H1 (cell line): ENCODE data around the gene FBXL16. TPM values are rescaled to one million over a fixed set of nuclear protein-coding genes. Genes with fewer than 3 reads are reported as not detected.

Experiments used
- CTCF ChIA-PET: fragments of 300-600 bp; sonication (Branson Sonifier 250); formaldehyde crosslinking; loops from one replicate; lab custom pipeline; 2021; ENCODE audit not compliant: partially characterized antibody; lab: Charles Lee
- POLR2A ChIA-PET: fragments of 300-600 bp; sonication (Branson Sonifier 250); formaldehyde crosslinking; loops from one replicate; lab custom pipeline; 2021; ENCODE audit warnings: inconsistent platforms; ENCODE audit not compliant: partially characterized antibody; lab: Charles Lee
- DNase-seq, 2 experiments: peaks; one replicate each; pipeline versions ENCODE4 v3.0.0 to v3.0.0-alpha.2; 2010 to 2022; ENCODE audit warnings: low spot score in 2 of 2, low read depth in 1 of 2, mixed read lengths in 1 of 2
- FAIRE-seq: peaks from 2 replicates; lab custom pipeline; 2011; peaks lifted over from hg19 to GRCh38; lab: Jason Lieb, UNC
- H2AFZ ChIP-seq: 2 replicates; pipeline ENCODE4 v1.8.1; 2012; ENCODE audit warnings: low read length, inconsistent platforms
- H2AK5ac ChIP-seq: 2 replicates; pipeline ENCODE4 v1.6.1; 2013; ENCODE audit warnings: low read depth, low read length
- H2BK120ac ChIP-seq: replicated peaks from 2 replicates; pipeline ENCODE3; 2013; ENCODE audit warnings: low read depth, low read length, inconsistent platforms
- H2BK12ac ChIP-seq: 2 replicates; pipeline ENCODE4 v1.6.1; 2013; ENCODE audit warnings: low read depth, low read length
- H2BK15ac ChIP-seq: 2 replicates; pipeline ENCODE4 v1.6.1; 2013; ENCODE audit warnings: low read length
- H2BK20ac ChIP-seq: 2 replicates; pipeline ENCODE4 v1.6.1; 2013; ENCODE audit warnings: low read length
- H2BK5ac ChIP-seq: 2 replicates; pipeline ENCODE4 v1.6.1; 2013; ENCODE audit warnings: low read depth, low read length
- H3K14ac ChIP-seq: 2 replicates; pipeline ENCODE4 v1.6.1; 2013; ENCODE audit warnings: inconsistent platforms; ENCODE audit not compliant: insufficient read length
- H3K18ac ChIP-seq: 2 replicates; pipeline ENCODE4 v1.6.1; 2013; ENCODE audit warnings: low read length; ENCODE audit errors: extremely low read depth
- H3K23ac ChIP-seq: 2 replicates; pipeline ENCODE4 v1.6.1; 2013; ENCODE audit warnings: inconsistent platforms; ENCODE audit not compliant: insufficient read length
- H3K23me2 ChIP-seq: 2 replicates; pipeline ENCODE4 v1.6.1; 2013; ENCODE audit warnings: low read depth, low read length
- H3K27ac ChIP-seq: 2 replicates; pipeline ENCODE4 v1.6.1; 2011; ENCODE audit warnings: low read depth, low read length, inconsistent platforms
- H3K27me3 ChIP-seq, 4 experiments: replicated peaks in 1 of 4; 1 replicate in 1 of 4; 2 replicates in 3 of 4; pipeline versions ENCODE4 v1.6.1 to v1.8.1; 2011 to 2013; ENCODE audit warnings: low read length in 3 of 4, mild to moderate bottlenecking in 3 of 4, inconsistent platforms in 2 of 4, mixed read lengths in 2 of 4, moderate library complexity in 1 of 4; ENCODE audit not compliant: control insufficient read depth in 3 of 4, insufficient read depth in 3 of 4; ENCODE audit errors: extremely low read depth in 1 of 4
- H3K36me3 ChIP-seq, 4 experiments: 2 replicates each; pipeline versions ENCODE4 v1.6.1 to v1.8.1; 2011 to 2013; ENCODE audit warnings: mild to moderate bottlenecking in 4 of 4, low read length in 3 of 4, moderate library complexity in 2 of 4, control low read depth in 1 of 4, inconsistent platforms in 1 of 4; ENCODE audit not compliant: insufficient read depth in 4 of 4, control insufficient read depth in 2 of 4
- H3K4ac ChIP-seq: replicated peaks from 2 replicates; pipeline ENCODE3; 2013; ENCODE audit warnings: low read length, low read depth, mixed read lengths, inconsistent platforms; ENCODE audit not compliant: insufficient read length
- H3K4me1 ChIP-seq, 4 experiments: replicated peaks in 1 of 4; 1 replicate in 1 of 4; 2 replicates in 3 of 4; pipeline versions ENCODE4 v1.6.1 to v1.8.1; 2011 to 2013; ENCODE audit warnings: low read length in 3 of 4, inconsistent platforms in 2 of 4, mixed read lengths in 1 of 4; ENCODE audit not compliant: insufficient read depth in 4 of 4, control insufficient read depth in 3 of 4
- H3K4me2 ChIP-seq, 2 experiments: 2 replicates each; pipeline versions ENCODE4 v1.6.1 to v1.8.1; 2011 to 2013; ENCODE audit warnings: low read depth in 2 of 2, low read length in 2 of 2, control low read depth in 1 of 2, inconsistent platforms in 1 of 2, mild to moderate bottlenecking in 1 of 2; ENCODE audit not compliant: insufficient read depth in 1 of 2
- H3K4me3 ChIP-seq, 4 experiments: fragments of 200-600, 300-600 bp in 1 of 4; sonication (generic), shearing (Covaris generic), sonication (Bioruptor Twin) in 1 of 4; 2 replicates each; pipeline versions ENCODE4 v1.5.1 to v1.8.1; 2011 to 2016; ENCODE audit warnings: low read length in 4 of 4, low read depth in 3 of 4, control low read depth in 2 of 4, inconsistent platforms in 2 of 4, mild to moderate bottlenecking in 2 of 4, mixed read lengths in 1 of 4, moderate library complexity in 1 of 4; ENCODE audit not compliant: insufficient read depth in 2 of 4; ENCODE audit errors: extremely low read depth in 1 of 4
- H3K56ac ChIP-seq: replicated peaks from 2 replicates; pipeline ENCODE3; 2013; ENCODE audit warnings: low read depth, mild to moderate bottlenecking, mixed read lengths, low read length, inconsistent platforms; ENCODE audit not compliant: insufficient read length
- H3K79me1 ChIP-seq: 2 replicates; pipeline ENCODE4 v1.6.1; 2013; ENCODE audit warnings: low read depth, low read length, control low read depth
- H3K79me2 ChIP-seq, 2 experiments: 2 replicates each; pipeline versions ENCODE4 v1.6.1 to v1.8.1; 2012 to 2013; ENCODE audit warnings: low read length in 2 of 2, mild to moderate bottlenecking in 2 of 2, inconsistent platforms in 1 of 2; ENCODE audit not compliant: insufficient read depth in 2 of 2, control insufficient read depth in 1 of 2
- H3K9ac ChIP-seq, 4 experiments: replicated peaks in 1 of 4; 1 replicate in 1 of 4; 2 replicates in 3 of 4; pipeline versions ENCODE4 v1.6.1 to v1.8.1; 2011 to 2013; ENCODE audit warnings: low read depth in 3 of 4, low read length in 3 of 4, control low read depth in 2 of 4, mild to moderate bottlenecking in 2 of 4, moderate library complexity in 2 of 4, inconsistent platforms in 1 of 4; ENCODE audit errors: extremely low read depth in 1 of 4
- H3K9me3 ChIP-seq, 2 experiments: 2 replicates each; pipeline versions ENCODE4 v1.6.1 to v1.8.1; 2012 to 2013; ENCODE audit warnings: mild to moderate bottlenecking in 2 of 2, moderate library complexity in 2 of 2, control low read depth in 1 of 2, inconsistent platforms in 1 of 2, low read depth in 1 of 2, low read length in 1 of 2, mixed read lengths in 1 of 2; ENCODE audit not compliant: insufficient read depth in 2 of 2
- H4K20me1 ChIP-seq, 2 experiments: replicated peaks in 1 of 2; 2 replicates each; pipeline versions ENCODE3 to v1.8.1; 2011 to 2013; ENCODE audit warnings: inconsistent platforms in 2 of 2, low read length in 2 of 2, mild to moderate bottlenecking in 1 of 2; ENCODE audit not compliant: insufficient read depth in 2 of 2, control insufficient read depth in 1 of 2
- H4K5ac ChIP-seq: 2 replicates; pipeline ENCODE4 v1.6.1; 2013; ENCODE audit warnings: low read length, low read depth, mixed read lengths, inconsistent platforms; ENCODE audit not compliant: insufficient read length
- H4K8ac ChIP-seq: 2 replicates; pipeline ENCODE4 v1.8.0; 2013; ENCODE audit warnings: mild to moderate bottlenecking, moderate library complexity, low read length, inconsistent platforms; ENCODE audit not compliant: insufficient read depth; ENCODE audit errors: extremely low read depth
- H4K91ac ChIP-seq: replicated peaks from 2 replicates; pipeline ENCODE3; 2013; ENCODE audit warnings: low read length, mixed read lengths, inconsistent platforms; ENCODE audit not compliant: insufficient read length
- CBX8 ChIP-seq: fragments of 300-800, 300-1000 bp; sonication (generic); IDR thresholded peaks from 2 replicates; pipeline ENCODE4 v1.7.1; 2016; ENCODE audit warnings: low read depth, low read length, borderline replicate concordance
- CHD1 ChIP-seq: IDR thresholded peaks from 2 replicates; pipeline ENCODE4 v1.6.1; 2012; ENCODE audit warnings: low read depth, low read length, improper control_type of control experiment
- CHD2 ChIP-seq: IDR thresholded peaks from 2 replicates; pipeline ENCODE4 v1.6.1; 2012; ENCODE audit warnings: low read length, improper control_type of control experiment
- CREB1 ChIP-seq: IDR thresholded peaks from 2 replicates; pipeline ENCODE4 v1.6.1; 2012; ENCODE audit warnings: inconsistent platforms
- HDAC6 ChIP-seq: IDR thresholded peaks from one replicate; pipeline ENCODE4 v1.7.1; 2012; ENCODE audit warnings: low read depth, mild to moderate bottlenecking, inconsistent platforms, low read length, moderate library complexity
- JUND ChIP-seq: IDR thresholded peaks from 2 replicates; pipeline ENCODE4 v1.6.1; 2011; ENCODE audit warnings: mild to moderate bottlenecking, improper control_type of control experiment, low read length
- POLR2AphosphoS5 ChIP-seq: IDR thresholded peaks from 2 replicates; pipeline ENCODE4 v1.6.1; 2011; ENCODE audit warnings: low read depth, low read length
- RBBP5 ChIP-seq: IDR thresholded peaks from 2 replicates; pipeline ENCODE4 v1.7.1; 2012; ENCODE audit warnings: low read depth, mild to moderate bottlenecking, inconsistent platforms, low read length, moderate library complexity, borderline replicate concordance
- SIRT6 ChIP-seq: IDR thresholded peaks from one replicate; pipeline ENCODE4 v1.7.1; 2012; ENCODE audit warnings: low read length, inconsistent platforms
- SP2 ChIP-seq: IDR thresholded peaks from 2 replicates; pipeline ENCODE4 v1.6.1; 2012; ENCODE audit warnings: mild to moderate bottlenecking, low read length, inconsistent platforms
- WGBS, 2 experiments: shearing (Covaris generic) in 1 of 2; methylation state at CpG; one replicate each; pipeline versions ENCODE4 v1.1.6 to v1.1.7; 2013 to 2015; ENCODE audit warnings: low lambda C conversion rate in 2 of 2, mixed read lengths in 2 of 2, inconsistent platforms in 1 of 2, low coverage in 1 of 2, missing lambda C conversion rate in 1 of 2; ENCODE audit not compliant: insufficient replicate concordance in 2 of 2, insufficient coverage in 1 of 2, insufficient read length in 1 of 2; ENCODE audit errors: extremely low coverage in 1 of 2, missing lambda C conversion rate in 1 of 2; 5-methylcytosine and 5-hydroxymethylcytosine counted together
- polyA plus RNA-seq, 7 experiments: library from polyadenylated mRNA; depleted of rRNA in 3 of 7; stranded (reverse) in 5 of 7; unstranded in 2 of 7; fragments of >200 nt in 5 of 7; fragments of 200-250 nt in 2 of 7; gene quantifications; 1 replicate in 5 of 7; 2 replicates in 1 of 7; 4 replicates in 1 of 7; pipeline versions ENCODE4 v1.2.1 to v1.2.3, GENCODE V29; 2011 to 2013; ENCODE audit warnings: missing spikeins in 2 of 7, mixed read lengths in 2 of 7
- total RNA-seq: library from RNA; stranded (reverse); fragmentation: NEBNext Ultra II Directional; extraction: Animal tissue kit (Norgen Biotek cat#: 25700); gene quantifications from 2 replicates; pipeline ENCODE4 v1.2.1, GENCODE V29; 2021

The FBXL16 gene
- total and polyA plus RNA-seq, 2 of the 8 experiments (the other 6 are each of a cell fraction or from before 2014, with no cell fraction given): 12.5 to 12.8 TPM

DNA sequence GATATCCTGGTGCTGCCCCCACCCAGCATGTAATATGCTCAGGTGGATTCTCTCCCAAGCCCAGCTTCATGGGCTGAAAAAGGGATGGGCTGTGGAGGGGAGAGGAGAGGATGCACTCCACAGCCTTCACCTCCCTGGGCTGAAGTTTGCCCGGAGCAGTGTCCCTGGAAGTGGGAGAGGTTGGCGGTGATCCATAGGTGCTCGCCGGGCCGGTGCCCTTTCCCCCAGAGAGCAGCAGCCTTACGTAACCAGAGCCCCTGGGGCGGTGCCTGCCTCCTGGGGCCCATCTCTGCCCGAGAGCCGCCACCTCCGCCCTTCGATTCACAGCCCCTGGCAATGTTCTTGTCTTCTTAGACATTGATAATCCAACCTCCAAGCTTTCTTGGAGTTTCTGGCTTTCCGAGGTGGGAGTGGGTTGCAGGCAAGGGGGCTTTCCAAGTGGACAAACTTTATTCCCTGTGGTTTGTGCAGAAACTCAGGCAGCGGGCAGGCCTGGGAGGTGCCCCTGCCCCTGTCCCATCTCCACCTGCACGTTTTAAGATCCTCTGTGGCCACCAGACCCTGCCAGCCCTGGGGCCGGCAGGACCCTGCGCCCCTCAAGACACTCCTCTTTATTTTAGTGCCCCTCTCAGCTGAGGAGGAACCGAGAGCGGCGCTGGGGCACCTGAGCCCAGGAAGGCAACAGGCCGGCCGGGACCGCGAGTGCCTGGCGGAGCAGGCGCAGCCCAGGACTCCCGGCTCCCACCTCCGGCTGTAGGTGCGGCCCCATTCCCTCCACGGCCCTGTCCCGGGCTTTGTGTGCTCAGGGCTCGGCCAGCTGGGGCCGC, 59.5 kb downstream of the FBXL16 start:
- POLR2A ChIA-PET: interaction anchor here (1.0 to 1.9 kb wide), 4 partner anchors 10 to 29 kb away, joined by 3 to 4 read pairs (median 3); partner anchors contain the start of genes RHBDL1 and WFIKKN1
- FAIRE-seq: no peak
- H2AFZ ChIP-seq: no peak overlapping the region
- TF ChIP-seq CREB1 (no peak), CHD1 (no peak), RBBP5 (no peak), CHD2 (no peak), JUND (no peak), POLR2AphosphoS5 (no peak), HDAC6 (no peak), CBX8 (no peak), SP2 (no peak), SIRT6 (no peak)

More for the DNA sequence above, 59.5 kb downstream of the FBXL16 start:
- Histone ChIP-seq H3K56ac (no peak overlapping the region), H3K79me2 (peaks cover 0 to 2% of the 10 kb centered on the region in 2 experiments; a peak in 1 of 4 replicates), H3K23ac (no peak overlapping the region), H3K14ac (no peak overlapping the region), H3K4me2 (no peak overlapping the region), H2AK5ac (no peak overlapping the region), H4K5ac (no peak overlapping the region), H4K91ac (no peak overlapping the region), H3K9ac (no peak overlapping the region), H2BK15ac (no peak overlapping the region), H3K79me1 (no peaks in the 10 kb centered on the region; the same call in 1 of the 2 replicates), H3K27me3 (peaks cover 0 to 5% (median 1%) of the 10 kb centered on the region in 4 experiments; a peak in 2 of 7 replicates), H3K4ac (no peak overlapping the region), H2BK5ac (no peak overlapping the region), H3K36me3 (no peaks in the 10 kb centered on the region), H4K8ac (no peak overlapping the region), H3K9me3 (no peaks in the 10 kb centered on the region), H2BK120ac (no peak overlapping the region), H3K4me3 (no peak overlapping the region), H2BK12ac (no peak overlapping the region), H3K18ac (no peak overlapping the region), H3K23me2 (peaks cover 13% of the 10 kb centered on the region), H3K27ac (no peak overlapping the region), H2BK20ac (no peak overlapping the region), H4K20me1 (peaks cover 0 to 7% of the 10 kb centered on the region in 2 experiments), H3K4me1 (peaks cover 0 to 12% (median 9%) of the 10 kb centered on the region in 4 experiments; a peak in 6 of 7 replicates)
- WGBS, 2 experiments: 89% methylated on average over 27 of the region's 32 CpGs; no CpG with 5 or more reads in 1 of the 2 experiments
- CTCF ChIA-PET: interaction anchor here (1.2 to 3.4 kb wide), 3 partner anchors 15 to 19 kb away, joined by 3 to 22 read pairs (median 3); no protein-coding TSS in a partner anchor
- DNase-seq: no peak
